Left ventricle myocardium superior (tissue), 1 donor: ENCODE results near the gene TF. TPM values are rescaled to one million over a fixed set of nuclear protein-coding genes. Genes with fewer than 3 reads are reported as not detected.

Source experiments
- ATAC-seq: fragments of 200-7000 bp; cut with Tn5 transposase; one replicate; pipeline ENCODE4 v1.9.1; 2020; ENCODE audit warnings: mild to moderate bottlenecking, moderate library complexity
- DNase-seq: peaks from one replicate; pipeline ENCODE4 v3.0.0-alpha.2; 2020
- intact Hi-C: fragments of 100-400 bp; cut with micrococcal nuclease; formaldehyde crosslinking; loops from one replicate; pipeline ENCODE4 v1.11.0; 2022
- total RNA-seq: library from RNA; stranded (reverse); fragmentation: NEBNext Ultra II Directional; extraction: Animal tissue kit (Norgen Biotek cat#: 25700); gene quantifications from one replicate; pipeline ENCODE4 v1.2.1, GENCODE V29; 2021
- donor health status: DM: no; HTN: yes; CAD: no; lungs with severe emphysema.

TF gene
- total RNA-seq, 1 donor from 2014 or later: 3.3 TPM

DNA sequence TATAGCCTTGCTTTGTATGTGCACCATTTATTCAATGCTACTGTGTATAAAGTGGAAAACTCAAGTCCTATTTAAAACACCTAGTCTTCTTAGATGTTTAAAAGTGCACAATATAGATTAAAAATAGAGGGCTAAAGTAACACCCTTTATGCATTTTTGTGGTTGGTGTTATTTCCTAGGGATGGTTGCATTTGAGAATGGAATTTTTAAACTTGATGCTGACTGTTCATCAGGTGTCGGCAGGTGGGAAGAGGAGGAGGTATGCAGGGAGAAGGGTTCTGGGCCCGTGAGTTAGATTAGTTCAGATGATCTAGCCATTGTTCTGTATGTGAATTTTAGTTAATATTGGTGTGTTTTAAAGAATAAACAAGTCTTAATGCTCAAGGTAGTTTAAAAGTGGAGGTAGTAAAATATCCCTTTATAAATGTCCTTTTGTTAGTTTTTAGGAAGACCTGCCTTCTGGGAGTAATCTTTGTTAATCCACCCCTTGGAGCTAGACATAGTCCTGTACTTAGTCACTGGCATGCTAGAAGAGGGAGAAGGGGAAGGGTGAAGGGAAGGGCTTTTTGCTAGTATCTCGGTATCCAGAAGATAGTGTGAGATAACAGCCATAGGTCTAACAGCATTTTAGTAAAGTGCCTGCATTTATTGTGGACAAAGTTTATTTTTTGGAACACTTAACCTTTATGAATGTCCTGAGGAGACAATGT is 51.4 kb downstream of the TF start:
- ATAC-seq (no peak), DNase-seq (no peak)
- intact Hi-C loops: no loop called here

DNA sequence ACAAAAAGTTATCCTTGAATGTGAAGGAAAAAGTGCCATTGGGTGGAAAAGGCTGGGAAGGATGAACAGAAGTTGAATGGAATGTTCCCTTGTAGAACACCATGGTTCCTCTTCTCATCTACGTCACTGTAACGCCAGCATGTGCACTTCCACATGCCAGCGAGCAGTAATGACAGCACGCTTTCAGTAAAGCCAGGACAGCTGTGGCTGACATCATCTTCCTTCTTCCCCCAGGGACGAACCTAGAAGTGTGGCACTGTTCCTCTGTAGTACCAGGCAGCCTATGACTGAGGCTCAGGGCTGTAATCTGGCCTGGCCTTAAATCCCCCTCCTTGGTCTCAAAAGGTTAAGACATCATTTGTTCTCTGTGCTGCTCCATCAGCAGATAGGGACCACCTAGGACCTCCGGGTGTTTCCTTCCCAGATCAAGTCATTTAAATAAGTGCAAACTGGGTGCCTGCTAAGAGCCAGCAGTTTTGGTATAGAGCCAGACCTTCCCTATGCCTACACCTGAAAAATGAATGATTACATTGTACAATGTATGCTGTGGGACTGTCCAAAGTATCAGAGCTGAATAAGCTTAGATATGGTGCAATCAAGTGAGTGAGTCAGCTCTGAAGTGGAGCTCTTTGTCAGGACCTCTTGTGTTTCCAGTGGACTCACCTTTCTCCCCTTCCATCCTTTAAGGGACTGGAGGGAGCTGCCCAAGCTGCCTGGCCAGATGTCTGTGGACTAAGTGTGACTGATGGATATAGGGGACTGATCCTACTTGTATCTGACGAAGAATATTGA is 53.8 kb downstream of the TF start:
- DNase-seq: no peak
- intact Hi-C loops: no loop called here
- peak; percentile 54 for ATAC-seq

DNA sequence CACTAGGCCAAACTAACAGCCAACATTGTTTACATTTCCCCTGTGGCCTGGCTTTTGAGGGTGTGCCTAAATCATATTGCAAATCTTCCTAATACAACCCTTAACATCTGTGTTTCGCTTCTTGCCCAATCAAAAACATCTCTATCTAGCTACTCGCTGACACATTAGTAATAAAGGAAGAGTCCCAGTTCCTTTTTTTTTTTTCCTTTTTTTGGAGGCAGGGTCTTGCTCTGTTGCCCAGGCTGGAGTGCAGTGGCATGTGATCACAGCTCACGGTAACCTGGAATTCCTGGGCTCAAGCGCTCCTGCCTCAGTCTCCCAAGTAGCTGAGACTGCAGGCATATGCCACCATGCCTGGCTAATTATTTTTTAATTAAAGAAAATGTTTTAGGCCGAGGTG is 57.3 kb downstream of the TF start:
- ATAC-seq: no peak
- intact Hi-C loops: no loop called here
- DNase-seq: no peak

DNA sequence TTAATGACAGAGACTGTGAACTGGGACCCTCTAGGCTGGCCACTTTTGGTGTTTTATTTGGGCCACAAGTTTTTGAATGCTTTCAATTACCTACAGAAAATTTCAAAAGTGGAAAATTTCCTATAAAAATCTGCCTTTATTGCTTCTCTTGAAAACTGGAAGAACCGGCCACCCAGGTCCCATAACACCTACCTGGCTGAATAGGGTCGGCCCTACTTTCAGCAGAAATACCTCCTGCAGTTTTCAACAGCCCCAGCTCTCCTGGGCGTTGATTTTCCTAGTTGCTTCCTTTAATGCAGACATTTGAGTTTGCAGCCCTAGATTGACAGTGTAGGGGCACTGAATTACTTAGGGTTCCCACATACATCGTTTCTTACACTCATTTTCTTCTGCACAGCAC is 58.7 kb downstream of the TF start:
- intact Hi-C loops: no loop called here
- no peak for ATAC-seq
- no peak for DNase-seq

DNA sequence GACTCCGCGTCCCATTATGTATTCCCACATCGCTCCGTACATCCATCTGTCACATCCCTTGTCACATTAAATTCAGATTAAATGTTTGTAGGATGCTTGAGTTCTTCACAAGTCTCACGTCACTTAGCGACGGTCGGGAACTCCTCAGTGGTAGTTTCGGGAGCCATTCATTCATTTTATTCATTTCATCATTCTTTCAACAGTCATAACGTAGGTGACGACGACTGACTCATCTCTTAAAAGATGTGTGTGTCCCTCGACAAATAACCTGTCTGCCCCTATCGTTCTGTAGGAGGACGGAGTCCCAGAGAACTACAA is 59.1 kb downstream of the TF start:
- ATAC-seq (no peak), DNase-seq (no peak)
- intact Hi-C loops: no loop called here

DNA sequence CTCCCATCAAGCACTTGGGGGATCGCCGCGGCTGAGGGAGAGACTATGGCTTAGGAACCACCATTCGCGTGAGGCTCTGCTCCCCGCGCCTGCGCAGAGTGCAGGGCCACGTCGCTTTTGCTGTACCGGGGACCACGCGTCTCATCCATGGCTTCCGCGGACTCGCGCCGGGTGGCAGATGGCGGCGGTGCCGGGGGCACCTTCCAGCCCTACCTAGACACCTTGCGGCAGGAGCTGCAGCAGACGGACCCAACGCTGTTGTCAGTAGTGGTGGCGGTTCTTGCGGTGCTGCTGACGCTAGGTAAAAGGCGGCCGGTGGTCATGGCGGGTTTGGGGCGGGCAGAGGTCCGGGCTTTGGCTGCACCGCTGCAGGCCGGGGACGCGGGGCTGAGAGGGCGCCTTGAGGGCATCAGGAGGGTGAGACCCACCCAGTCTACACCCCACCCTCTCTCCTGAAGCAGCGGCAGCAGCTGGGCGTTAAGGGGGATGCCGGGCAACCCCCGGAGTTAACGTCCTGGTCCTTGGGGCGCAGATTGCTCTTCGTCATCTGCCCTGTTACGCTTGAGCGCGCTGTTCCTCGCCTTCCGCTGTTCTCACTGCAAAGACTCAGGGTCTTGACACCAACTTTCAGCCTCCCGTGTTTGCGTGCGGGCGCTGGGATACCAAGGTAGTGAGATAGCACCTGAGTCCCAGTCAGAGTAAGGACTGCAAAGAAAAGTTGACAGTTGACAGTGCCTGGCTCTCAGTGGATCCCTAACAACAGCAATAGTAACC is 59.7 kb downstream of the TF start, which contains the start of gene SRPRB:
SRPRB (plus strand) TSS at position 114 of the 774 bp plus-strand sequence; CDS start at position 148, 34 bp downstream.
- intact Hi-C loops: no loop called here
- DNase-seq: peak; percentile 97

DNA sequence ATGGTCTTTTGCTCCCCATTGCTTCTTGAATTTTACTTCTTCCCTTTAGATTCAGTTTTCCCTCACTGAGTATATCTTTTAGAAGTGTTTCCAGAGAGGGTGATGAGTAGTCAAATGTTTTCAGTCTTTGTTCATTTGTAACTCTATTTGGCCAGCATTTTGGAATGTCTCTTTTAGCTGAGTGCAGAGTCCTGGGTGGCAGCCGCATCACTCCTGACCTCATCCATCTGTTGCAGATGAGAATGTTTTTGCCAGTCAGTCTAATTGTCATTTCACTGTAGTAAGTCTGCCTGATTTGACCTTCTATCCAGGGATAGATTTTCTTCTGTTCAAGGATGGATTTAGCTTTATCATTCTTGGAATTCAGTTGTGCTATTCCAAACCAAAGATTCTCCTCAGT is 66.7 kb downstream of the TF start:
- ATAC-seq: no peak
- DNase-seq: no peak
- intact Hi-C loops: no loop called here

More for the DNA sequence above, 59.7 kb downstream of the TF start, which contains the start of gene SRPRB:
- peak; percentile 100 for ATAC-seq

DNA sequence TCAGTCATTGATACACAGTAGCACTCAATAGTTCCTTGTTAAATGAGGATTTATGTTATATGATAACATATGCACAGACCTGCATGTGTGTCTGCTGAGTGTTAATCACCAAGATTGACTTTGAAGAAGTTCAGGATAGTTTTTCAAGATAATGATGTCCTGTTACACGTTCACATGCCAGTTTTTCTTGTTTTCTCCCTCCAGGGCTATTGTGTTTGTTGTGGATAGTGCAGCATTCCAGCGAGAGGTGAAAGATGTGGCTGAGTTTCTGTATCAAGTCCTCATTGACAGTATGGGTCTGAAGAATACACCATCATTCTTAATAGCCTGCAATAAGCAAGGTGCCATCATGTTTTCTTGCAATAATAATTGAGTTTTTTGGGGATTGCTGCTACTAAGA is 69.2 kb downstream of the TF start:
- DNase-seq: no peak
- intact Hi-C loops: loop anchor here (5.0 kb wide), 1 partner anchor 112 kb away; no protein-coding TSS in a partner anchor
- ATAC-seq: no peak

DNA sequence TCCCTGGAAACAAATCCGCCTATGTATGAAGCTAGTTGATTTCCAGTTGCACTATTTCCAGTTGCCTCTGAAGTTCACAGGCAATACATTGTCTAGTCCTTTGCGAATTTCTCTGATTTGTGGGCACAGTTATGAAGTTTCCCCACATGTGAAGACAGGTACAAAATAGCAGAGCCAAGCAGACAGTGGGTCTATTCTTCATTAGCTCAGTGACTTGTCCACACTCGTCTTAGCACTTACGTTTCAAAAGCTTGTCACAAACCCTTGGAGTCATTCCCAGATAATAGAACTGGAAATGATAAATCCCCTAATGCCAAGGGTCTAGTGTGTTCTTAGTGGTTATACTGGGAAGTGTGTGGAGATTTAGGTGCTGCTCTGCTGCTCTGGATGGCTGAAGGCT is 73.9 kb downstream of the TF start:
- intact Hi-C loops: loop anchor here (10.0 kb wide), 1 partner anchor 75 kb away; the partner anchor contains the start of gene RAB6B
- no peak for DNase-seq
- no peak for ATAC-seq

DNA sequence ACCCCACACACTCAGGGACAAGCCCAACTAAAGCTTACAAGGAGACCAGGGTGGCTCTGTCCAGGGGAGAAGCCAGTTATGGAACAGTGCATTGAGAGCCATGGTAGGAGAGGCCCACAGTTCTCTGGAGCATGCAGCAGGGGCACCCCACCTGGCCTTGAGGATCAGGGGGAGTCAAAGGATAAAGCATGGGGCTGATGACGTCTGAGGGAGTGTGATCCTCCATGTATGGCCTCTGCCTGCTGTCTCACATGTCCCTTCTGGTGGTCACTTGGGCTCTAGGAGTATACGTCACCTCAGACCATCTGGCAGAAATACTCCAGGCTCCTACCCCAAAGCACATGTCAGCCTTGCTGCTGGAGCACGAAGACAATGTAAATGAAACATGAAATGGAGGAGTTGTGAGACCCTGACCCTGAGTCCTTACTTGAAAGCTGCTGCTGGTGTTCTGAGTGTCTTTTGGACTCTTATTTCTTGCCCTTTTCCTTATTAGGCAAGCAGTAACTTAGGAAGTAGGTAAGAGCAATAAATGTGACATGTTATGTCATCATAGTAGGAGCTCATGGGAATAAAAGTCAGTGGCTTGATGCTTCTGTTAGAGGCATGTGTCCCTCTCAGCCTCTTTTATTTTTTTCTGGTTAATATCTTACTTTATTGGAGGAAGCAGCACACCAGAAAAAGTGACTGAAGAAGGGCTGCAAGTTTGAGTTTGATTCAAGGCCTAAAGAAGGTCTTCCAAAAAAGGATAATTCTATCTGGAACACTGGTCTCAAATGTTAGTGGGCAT is 74.9 kb downstream of the TF start:
- no peak for DNase-seq
- intact Hi-C loops: loop anchor here (10.0 kb wide), 1 partner anchor 74 kb away; the partner anchor contains the start of gene RAB6B
- ATAC-seq: no peak

DNA sequence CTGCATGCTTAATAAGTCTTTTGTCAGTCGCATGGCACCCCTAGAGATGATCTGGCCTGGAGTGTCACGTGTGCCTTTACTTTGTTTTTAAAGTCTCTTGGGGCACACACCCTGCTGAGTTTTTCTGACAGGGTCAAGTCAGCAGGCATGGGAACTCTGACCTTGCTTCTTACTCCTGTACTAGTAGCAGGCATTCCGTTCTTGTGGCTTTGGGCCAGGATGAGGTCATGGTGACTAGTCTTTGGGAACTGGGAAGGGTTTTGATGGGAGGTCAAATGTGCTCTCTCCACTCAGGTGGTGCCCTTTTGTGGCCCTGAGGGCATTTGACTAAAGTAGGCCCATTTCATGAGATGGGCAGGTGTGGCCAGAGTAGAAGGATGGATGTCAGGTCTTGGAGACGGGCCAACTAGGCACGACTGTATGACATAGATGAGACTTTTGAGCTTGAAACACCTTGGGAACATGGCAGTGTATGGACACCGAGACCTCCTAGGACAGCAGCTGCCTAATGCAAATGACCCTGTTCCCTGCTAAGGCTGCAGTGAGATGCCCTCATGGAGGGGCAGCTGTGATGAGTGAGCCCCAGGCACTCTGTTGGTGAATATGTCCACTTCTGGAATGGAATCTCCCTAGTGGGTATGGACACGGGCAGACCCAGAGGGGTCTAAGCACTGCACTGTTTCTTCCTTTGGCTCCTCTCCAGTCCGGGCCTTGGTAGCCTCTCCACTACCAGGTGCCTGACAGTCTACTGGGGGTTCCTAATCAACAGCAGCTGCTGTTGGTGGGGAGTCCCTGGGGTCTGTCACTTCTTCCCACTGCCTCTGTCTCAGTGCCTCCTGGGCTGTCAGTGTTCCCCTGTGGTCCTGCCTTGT is 75.8 kb downstream of the TF start:
- ATAC-seq (peak; percentile 82), DNase-seq (peak; percentile 74)
- intact Hi-C loops: loop anchor here (10.0 kb wide), 1 partner anchor 73 kb away; the partner anchor contains the start of gene RAB6B

DNA sequence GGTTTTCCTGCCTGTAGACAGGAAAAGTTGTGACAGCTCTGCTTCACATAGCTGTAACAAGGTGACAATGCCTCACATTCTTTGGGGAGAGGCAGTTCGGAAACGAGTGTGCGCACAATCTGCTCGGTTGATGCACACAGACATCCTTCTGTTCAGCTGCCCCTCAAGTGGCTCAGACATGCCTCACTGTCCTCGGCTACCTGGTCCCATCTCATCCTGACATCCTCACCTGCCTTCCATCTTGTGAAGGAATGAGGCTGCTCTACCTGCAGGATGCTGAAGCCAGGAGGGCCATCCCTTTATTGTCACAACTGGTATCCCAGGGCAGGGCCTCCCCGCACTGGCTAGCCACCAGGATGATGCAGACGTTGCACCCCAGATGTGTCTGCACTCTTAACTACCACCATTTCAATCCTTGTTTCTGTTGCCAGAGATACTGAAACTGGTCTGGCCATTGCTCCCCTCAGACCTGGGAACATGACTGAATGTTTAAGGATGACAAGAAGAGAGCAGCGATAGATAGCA is 78.8 kb downstream of the TF start:
- intact Hi-C loops: loop anchor here (10.0 kb wide), 1 partner anchor 70 kb away; the partner anchor contains the start of gene RAB6B
- no peak for ATAC-seq
- DNase-seq: no peak

DNA sequence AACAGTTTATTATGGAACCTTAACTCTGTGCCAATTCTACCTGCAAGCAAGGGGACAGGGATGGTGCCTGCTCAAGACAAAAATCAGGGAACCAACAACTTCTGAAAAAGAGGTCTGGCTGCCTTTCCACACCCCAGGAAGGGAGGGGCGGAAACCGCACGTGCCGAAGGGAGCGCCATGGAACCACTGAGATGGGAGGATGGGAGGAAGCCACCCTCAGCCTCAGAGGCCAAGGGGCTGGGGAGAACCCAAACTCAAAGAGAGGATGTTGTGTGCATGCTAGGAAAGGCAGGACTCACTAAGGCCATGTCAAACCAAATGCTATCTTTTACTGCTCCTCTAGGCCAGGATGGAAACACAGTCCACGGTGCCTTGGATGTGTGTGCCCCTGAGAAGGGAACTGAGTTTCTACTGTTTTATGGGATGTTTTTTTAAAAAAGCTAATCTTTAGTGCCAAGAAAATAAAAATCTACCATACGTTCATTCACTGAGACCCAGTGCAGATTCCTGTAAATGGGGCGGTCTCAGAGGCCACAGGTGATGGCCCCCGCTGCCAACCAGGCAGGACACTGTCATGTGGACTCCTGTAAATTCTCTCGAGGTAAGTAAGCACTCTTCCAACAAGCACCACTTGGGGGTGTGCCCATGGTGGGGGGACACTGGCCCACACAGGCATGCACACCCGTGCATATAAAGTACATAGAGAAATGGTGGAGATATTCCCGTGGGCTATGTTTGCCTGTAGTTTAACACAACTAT is 80.0 kb downstream of the TF start:
- intact Hi-C loops: loop anchor here (10.0 kb wide), 1 partner anchor 69 kb away; the partner anchor contains the start of gene RAB6B
- no peak for ATAC-seq
- no peak for DNase-seq

DNA sequence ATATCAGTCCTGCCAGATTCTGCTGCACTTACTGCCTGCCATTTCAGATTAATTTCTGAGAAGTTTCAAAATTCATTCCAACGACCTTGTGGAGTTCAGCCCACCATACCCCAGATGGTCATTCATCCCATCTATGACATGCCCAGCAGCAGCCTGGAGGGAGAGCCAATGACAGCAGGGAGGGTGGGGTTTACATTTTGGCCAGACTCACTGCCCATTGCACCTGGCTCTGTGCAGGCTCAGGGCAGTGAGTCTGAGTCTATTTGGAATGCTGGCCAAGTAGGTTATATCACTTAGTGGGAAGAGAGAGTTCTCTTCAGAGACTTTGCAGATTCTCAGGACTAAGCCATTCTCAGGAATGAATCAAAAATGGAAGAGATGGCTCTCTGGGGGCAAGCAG is 80.9 kb downstream of the TF start:
- intact Hi-C loops: loop anchor here (10.0 kb wide), 1 partner anchor 68 kb away; the partner anchor contains the start of gene RAB6B
- ATAC-seq (no peak), DNase-seq (no peak)

DNA sequence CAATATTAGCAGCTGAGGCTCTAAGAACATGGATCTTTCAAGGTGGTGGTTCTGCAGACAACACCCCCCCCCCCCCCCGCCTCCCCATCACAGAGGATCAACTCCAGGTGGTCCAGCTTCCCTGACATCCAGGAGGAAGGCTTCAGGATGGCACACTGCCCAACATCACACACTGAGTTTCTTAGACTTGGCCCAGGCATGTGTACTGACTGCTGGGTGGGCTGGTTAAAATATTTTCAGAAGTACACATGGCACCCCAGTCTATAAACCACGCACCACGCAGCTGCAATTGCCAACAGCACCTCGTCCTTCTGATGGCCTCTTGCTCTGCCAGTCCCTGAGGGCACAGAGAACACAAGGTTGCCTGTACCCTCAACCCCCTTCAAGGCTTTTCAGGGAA is 81.5 kb downstream of the TF start:
- DNase-seq (no peak), ATAC-seq (no peak)
- intact Hi-C loops: loop anchor here (10.0 kb wide), 1 partner anchor 67 kb away; the partner anchor contains the start of gene RAB6B

DNA sequence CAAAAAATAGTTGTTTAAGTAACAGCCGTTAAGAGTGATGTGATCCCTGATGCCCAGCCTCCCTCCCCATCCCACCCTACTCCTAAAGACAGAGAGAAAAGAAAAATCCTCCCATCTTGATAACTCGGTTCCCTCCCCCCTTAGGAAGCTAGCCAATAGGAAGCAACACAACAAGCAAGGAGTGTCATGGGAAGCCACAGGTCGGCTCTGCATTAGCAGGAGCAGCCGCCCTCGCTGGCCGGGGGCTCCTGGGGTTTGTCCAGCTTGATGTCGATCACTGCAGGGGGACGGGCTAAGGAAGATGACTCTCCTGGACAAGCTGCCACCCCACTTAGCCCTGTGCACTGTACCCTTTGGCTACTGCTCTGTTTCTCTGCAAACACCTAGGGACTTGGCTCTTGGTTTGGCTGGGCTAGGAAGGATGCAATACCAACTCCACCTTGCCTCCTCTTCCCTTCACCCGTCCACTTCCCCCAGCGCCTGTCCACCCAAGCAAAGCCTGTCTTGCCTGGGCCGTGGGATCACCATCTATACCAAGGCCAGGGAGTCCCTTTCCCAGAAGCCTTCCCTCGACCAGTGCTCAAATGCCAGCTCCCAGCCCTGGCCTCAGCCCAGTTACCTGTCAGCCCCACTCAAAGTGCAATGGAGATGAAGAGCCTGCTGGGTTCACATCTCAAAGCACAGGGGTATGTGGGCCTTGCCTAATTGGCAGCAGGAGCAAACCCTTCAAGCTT is 82.5 kb downstream of the TF start:
- intact Hi-C loops: loop anchor here (10.0 kb wide), 1 partner anchor 66 kb away; the partner anchor contains the start of gene RAB6B

More for the DNA sequence above, 82.5 kb downstream of the TF start:
- peak; percentile 89 for ATAC-seq
- peak; percentile 69 for DNase-seq
